Measurements from ENCODE around the gene TOE1.

DNA sequence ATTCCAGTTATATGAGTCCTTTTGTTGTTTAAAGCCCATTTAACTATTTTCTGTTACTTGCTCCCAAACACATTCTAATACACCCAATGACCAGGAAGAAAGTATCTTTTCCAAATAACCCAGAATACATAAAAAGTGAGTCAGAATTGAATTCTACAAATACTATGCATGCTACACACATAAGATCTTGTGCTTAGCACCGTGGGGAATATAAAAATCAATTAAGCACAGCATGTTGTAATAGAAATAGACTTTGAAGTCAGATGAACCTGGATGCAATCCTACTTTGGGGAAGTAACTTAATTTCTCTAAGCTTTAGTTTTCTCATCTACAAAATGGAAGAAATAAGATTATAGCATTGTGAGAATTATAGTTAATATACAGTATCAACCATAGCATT lies 40.8 kb downstream of the TOE1 start:
- TF ChIP-seq, protein P1, sequence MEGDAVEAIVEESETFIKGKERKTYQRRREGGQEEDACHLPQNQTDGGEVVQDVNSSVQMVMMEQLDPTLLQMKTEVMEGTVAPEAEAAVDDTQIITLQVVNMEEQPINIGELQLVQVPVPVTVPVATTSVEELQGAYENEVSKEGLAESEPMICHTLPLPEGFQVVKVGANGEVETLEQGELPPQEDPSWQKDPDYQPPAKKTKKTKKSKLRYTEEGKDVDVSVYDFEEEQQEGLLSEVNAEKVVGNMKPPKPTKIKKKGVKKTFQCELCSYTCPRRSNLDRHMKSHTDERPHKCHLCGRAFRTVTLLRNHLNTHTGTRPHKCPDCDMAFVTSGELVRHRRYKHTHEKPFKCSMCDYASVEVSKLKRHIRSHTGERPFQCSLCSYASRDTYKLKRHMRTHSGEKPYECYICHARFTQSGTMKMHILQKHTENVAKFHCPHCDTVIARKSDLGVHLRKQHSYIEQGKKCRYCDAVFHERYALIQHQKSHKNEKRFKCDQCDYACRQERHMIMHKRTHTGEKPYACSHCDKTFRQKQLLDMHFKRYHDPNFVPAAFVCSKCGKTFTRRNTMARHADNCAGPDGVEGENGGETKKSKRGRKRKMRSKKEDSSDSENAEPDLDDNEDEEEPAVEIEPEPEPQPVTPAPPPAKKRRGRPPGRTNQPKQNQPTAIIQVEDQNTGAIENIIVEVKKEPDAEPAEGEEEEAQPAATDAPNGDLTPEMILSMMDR (conservative IDR thresholded peaks at IDR 0.05) = no peak
- TF ChIP-seq ZFX (IDR thresholded peaks at IDR 0.05) = no peak

All from C4-2B (cell line).